Measurements from ENCODE around the gene GORASP1.
A peak's percentile ranks its signal among the peaks of the same experiment; 100 is the strongest.

The GORASP1 gene

GRCh38 chr3:39107388-39108199, at the start of gene GORASP1, which contains the start of gene TTC21A:
GORASP1 (minus strand) TSS chr3:39107627; CDS start chr3:39107541, 86 bp downstream.
TTC21A (plus strand) TSS chr3:39107680; CDS start chr3:39107838, 158 bp downstream.
- Histone ChIP-seq H3K36me3 (ENCODE audit: insufficient read depth, low read length) (no peaks in the 10 kb centered on the region), H3K9ac (ENCODE audit: low read depth, low read length) (peak within 1 kb of the TSS; percentile 95), H3K4me1 (ENCODE audit: insufficient read depth, low read length) (no peaks in the 10 kb centered on the region), H3K9me3 (ENCODE audit: control insufficient read depth, insufficient read depth, low read length) (no peaks in the 10 kb centered on the region)

DNA sequence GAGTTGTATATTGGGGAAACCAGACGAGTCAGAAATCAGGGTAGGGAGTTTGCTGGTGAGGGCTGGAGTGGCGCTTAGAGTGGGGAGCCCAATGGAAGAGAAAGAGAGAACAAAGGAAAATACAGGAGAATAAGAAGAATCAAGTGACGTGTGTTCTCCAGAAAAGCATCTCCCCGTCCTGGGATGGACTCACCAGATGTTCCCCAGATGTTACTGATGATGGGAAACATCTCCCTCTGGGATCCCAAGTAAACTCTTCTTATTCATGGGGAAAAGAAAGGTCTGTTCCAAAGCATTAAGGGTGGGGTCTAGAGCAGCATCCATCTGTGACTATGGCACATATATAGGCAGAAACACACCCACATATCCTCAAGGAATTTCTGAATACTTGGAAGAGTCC, 49.0 kb upstream of the GORASP1 start:
- H3K4me1 ChIP-seq (ENCODE audit: insufficient read depth, low read length) = peaks cover 11% of the 10 kb centered on the region
- no peaks in the 10 kb centered on the region for H3K36me3 ChIP-seq (ENCODE audit: insufficient read depth, low read length)
- no peak overlapping the region for H3K9ac ChIP-seq (ENCODE audit: low read depth, low read length)
- H3K9me3 ChIP-seq (ENCODE audit: control insufficient read depth, insufficient read depth, low read length) = no peaks in the 10 kb centered on the region

DNA sequence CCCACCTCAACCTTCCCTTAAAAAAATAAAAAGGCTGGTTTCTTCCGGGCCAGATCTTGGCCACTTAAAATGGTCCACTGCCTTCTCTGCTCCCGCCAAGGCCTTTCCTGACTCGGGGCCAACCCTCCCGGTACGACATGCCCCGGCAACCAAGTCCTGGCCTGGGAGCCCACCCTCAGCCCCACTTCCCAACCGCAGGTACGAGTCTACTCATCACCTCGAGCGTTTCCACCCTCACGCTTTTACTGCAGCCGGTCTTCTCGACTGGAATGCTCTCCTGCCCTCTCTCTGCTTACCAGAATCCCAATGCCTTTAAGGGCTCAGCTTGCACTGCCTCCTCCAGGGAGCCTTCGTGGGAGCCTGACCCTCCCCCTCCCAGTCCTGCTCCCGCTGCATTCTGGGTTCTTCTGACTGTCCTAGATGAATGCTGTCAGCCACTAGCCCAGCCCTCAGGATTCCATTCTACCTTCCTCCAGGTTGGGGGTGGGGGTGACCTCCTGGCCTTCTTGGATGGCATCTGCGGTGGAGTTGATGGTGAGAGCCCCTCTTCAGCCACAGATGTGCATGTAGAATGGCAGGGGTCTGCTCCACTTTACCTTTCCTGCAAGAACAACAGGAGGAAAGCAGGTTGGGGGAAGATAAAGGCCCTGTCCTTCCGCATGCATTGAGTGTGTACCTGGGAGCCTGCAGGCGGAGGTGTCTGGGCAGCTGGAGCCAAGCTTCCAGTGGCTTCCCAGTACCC, 47.0 kb upstream of the GORASP1 start:
- Histone ChIP-seq H3K9me3 (ENCODE audit: control insufficient read depth, insufficient read depth, low read length) (no peaks in the 10 kb centered on the region), H3K36me3 (ENCODE audit: insufficient read depth, low read length) (no peaks in the 10 kb centered on the region), H3K9ac (ENCODE audit: low read depth, low read length) (peak overlapping the region; percentile 59), H3K4me1 (ENCODE audit: insufficient read depth, low read length) (peaks cover 28% of the 10 kb centered on the region)

GRCh38 chr3:39153977-39154279, 46.5 kb upstream of the GORASP1 start:
- Histone ChIP-seq H3K36me3 (ENCODE audit: insufficient read depth, low read length) (no peaks in the 10 kb centered on the region), H3K4me1 (ENCODE audit: insufficient read depth, low read length) (peaks cover 28% of the 10 kb centered on the region), H3K9ac (ENCODE audit: low read depth, low read length) (peak overlapping the region; percentile 59), H3K9me3 (ENCODE audit: control insufficient read depth, insufficient read depth, low read length) (no peaks in the 10 kb centered on the region)

- no peaks in the 10 kb centered on the region for H3K9me3 ChIP-seq (ENCODE audit: control insufficient read depth, insufficient read depth, low read length)
- no peaks in the 10 kb centered on the region for H3K36me3 ChIP-seq (ENCODE audit: insufficient read depth, low read length)
- H3K9ac ChIP-seq (ENCODE audit: low read depth, low read length) = peak overlapping the region; percentile 63
- peaks cover 54% of the 10 kb centered on the region for H3K4me1 ChIP-seq (ENCODE audit: insufficient read depth, low read length)
Measured at GRCh38 chr3:39150803-39151631, 43.6 kb upstream of the GORASP1 start.

GRCh38 chr3:39150148-39150802, 42.8 kb upstream of the GORASP1 start:
- peaks cover 54% of the 10 kb centered on the region for H3K4me1 ChIP-seq (ENCODE audit: insufficient read depth, low read length)

DNA sequence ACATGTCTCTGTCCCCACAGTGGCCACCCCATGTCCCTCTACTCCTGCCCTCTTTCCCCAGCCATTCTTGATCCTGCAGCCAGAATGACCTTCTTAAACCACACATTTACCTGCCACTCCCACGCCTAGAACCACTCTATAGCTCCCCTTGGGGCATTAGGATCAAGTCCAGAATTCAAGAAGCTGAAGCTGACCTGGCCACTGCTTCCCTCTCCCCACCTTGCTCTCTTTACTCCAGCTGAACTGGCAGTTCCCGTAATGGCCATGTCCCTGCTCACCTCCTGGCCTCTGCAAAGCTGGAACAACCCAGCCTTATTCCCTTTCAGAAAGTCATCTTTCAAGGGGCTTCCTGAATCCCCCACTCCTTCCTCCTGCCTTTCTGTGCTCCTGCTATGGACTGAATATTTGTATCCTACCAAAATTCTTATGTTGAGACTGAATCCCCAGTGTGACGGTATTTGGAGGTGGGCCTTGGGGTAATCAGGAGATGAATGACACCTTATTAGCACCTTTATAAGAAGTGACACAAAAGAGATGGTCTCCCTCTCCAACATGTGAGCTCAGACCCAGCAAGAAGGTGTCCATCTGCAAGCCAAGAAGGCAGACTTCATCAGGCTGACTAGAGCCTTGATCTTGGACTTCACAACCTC, 42.2 kb upstream of the GORASP1 start:
- Histone ChIP-seq H3K4me1 (ENCODE audit: insufficient read depth, low read length) (peaks cover 49% of the 10 kb centered on the region), H3K36me3 (ENCODE audit: insufficient read depth, low read length) (no peaks in the 10 kb centered on the region), H3K9ac (ENCODE audit: low read depth, low read length) (no peak overlapping the region), H3K9me3 (ENCODE audit: control insufficient read depth, insufficient read depth, low read length) (no peaks in the 10 kb centered on the region)

More at GRCh38 chr3:39150148-39150802, 42.8 kb upstream of the GORASP1 start:
- no peaks in the 10 kb centered on the region for H3K9me3 ChIP-seq (ENCODE audit: control insufficient read depth, insufficient read depth, low read length)
- peak overlapping the region; percentile 63; the same call in 1 of the 2 replicates for H3K9ac ChIP-seq (ENCODE audit: low read depth, low read length)
- no peaks in the 10 kb centered on the region for H3K36me3 ChIP-seq (ENCODE audit: insufficient read depth, low read length)

- no peaks in the 10 kb centered on the region for H3K36me3 ChIP-seq (ENCODE audit: insufficient read depth, low read length)
- no peak overlapping the region for H3K9ac ChIP-seq (ENCODE audit: low read depth, low read length)
- H3K9me3 ChIP-seq (ENCODE audit: control insufficient read depth, insufficient read depth, low read length) = no peaks in the 10 kb centered on the region
- peaks cover 49% of the 10 kb centered on the region for H3K4me1 ChIP-seq (ENCODE audit: insufficient read depth, low read length)
Measured at GRCh38 chr3:39149059-39149455, 41.6 kb upstream of the GORASP1 start.

- Histone ChIP-seq H3K9ac (ENCODE audit: low read depth, low read length) (no peak overlapping the region), H3K9me3 (ENCODE audit: control insufficient read depth, insufficient read depth, low read length) (no peaks in the 10 kb centered on the region), H3K4me1 (ENCODE audit: insufficient read depth, low read length) (peaks cover 49% of the 10 kb centered on the region), H3K36me3 (ENCODE audit: insufficient read depth, low read length) (no peaks in the 10 kb centered on the region)
Measured at GRCh38 chr3:39148435-39149058, 41.1 kb upstream of the GORASP1 start.

DNA sequence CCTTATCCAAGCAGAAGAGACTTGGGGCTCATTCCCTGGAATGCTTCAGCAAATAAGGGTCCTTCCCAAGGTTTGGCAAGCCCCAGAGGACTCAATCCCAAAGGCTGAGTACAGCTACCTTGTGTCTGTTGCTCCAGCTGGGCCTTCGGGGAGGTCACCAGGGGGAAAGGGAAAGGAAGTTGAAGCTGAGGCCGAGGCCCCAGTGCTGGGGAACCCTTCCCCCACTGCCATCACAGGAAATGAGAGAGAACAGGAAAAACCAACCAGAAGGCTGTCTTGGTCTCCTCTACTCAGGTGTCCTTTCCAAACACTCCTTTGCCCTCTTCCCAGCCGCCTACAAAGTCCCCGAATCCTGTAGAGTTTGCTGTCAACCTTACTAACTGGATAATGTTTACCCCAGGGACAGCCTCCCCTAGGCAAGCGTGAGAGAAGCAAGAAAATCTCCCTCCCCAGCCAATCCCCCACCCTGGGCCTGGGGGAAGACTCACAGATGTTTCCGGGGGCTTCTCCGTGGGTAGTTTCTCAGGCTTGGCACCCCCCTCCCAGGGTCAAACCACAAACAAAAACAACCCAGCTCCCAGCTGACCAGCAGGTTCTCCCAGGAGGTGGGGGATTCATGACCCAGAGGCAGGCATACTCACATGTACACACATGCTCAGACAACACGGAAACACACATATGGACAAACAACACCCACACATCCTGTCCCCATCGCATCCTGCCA, 40.4 kb upstream of the GORASP1 start:
- H3K9ac ChIP-seq (ENCODE audit: low read depth, low read length) = peak overlapping the region; percentile 22
- no peaks in the 10 kb centered on the region for H3K9me3 ChIP-seq (ENCODE audit: control insufficient read depth, insufficient read depth, low read length)
- H3K36me3 ChIP-seq (ENCODE audit: insufficient read depth, low read length) = no peaks in the 10 kb centered on the region
- peaks cover 49% of the 10 kb centered on the region for H3K4me1 ChIP-seq (ENCODE audit: insufficient read depth, low read length)

GRCh38 chr3:39146611-39147591, 39.5 kb upstream of the GORASP1 start:
- H3K36me3 ChIP-seq (ENCODE audit: insufficient read depth, low read length) = no peaks in the 10 kb centered on the region
- H3K4me1 ChIP-seq (ENCODE audit: insufficient read depth, low read length) = peaks cover 49% of the 10 kb centered on the region
- H3K9ac ChIP-seq (ENCODE audit: low read depth, low read length) = peak overlapping the region; percentile 22
- H3K9me3 ChIP-seq (ENCODE audit: control insufficient read depth, insufficient read depth, low read length) = no peaks in the 10 kb centered on the region

DNA sequence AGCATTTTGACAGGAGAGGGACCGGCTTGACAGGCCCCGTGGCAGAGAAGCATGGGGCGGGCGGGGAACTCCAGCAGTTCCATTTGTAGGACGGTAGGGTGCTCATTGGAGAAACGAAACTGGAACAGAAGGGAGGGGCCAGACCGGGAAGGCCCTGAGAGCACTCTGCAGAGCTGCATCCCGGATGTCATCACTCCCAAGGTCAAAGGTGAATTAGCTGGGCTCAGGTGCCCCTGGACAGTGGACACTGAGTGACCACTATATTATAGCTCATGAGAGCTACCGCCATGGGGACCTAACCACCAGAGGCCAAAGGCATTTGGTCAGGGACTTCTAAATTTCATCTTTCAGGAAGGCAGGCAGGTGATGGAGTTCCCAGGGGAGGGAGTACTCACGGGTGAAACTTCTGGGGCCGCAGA, 38.7 kb upstream of the GORASP1 start:
- Histone ChIP-seq H3K36me3 (ENCODE audit: insufficient read depth, low read length) (no peaks in the 10 kb centered on the region), H3K4me1 (ENCODE audit: insufficient read depth, low read length) (peaks cover 47% of the 10 kb centered on the region), H3K9ac (ENCODE audit: low read depth, low read length) (no peak overlapping the region), H3K9me3 (ENCODE audit: control insufficient read depth, insufficient read depth, low read length) (no peaks in the 10 kb centered on the region)

Data from ES-I3 (cell line).